SJSA1 (cell line): ENCODE results near the gene TMEM156. TPM values are rescaled to one million over a fixed set of nuclear protein-coding genes. Genes with fewer than 3 reads are reported as not detected.
A peak's percentile ranks its signal among the peaks of the same experiment; 100 is the strongest.

Experiments used
- DNase-seq, 2 experiments: peaks; one replicate each; pipeline ENCODE4 v3.0.0-alpha.2; 2015 to 2020; ENCODE audit warnings: low spot score in 2 of 2, low read depth in 1 of 2
- H3K27ac ChIP-seq: fragments of 250-450 bp; sonication (Bioruptor Pico); 2 replicates; pipeline ENCODE4 v1.5.1; 2020; ENCODE audit warnings: mild to moderate bottlenecking, moderate library complexity
- H3K27me3 ChIP-seq: fragments of 250-450 bp; sonication (Bioruptor Pico); replicated peaks from 2 replicates; pipeline ENCODE4 v1.5.1; 2020; ENCODE audit warnings: mild to moderate bottlenecking, moderate library complexity
- H3K36me3 ChIP-seq: fragments of 250-450 bp; sonication (Bioruptor Pico); 2 replicates; pipeline ENCODE4 v1.5.1; 2020; ENCODE audit warnings: mild to moderate bottlenecking
- H3K4me1 ChIP-seq: fragments of 250-450 bp; sonication (Bioruptor Pico); replicated peaks from 2 replicates; pipeline ENCODE4 v1.6.1; 2021; ENCODE audit warnings: mild to moderate bottlenecking
- H3K4me3 ChIP-seq: fragments of 250-450 bp; sonication (Bioruptor Pico); 2 replicates; pipeline ENCODE4 v1.5.1; 2020; ENCODE audit warnings: mild to moderate bottlenecking
- H3K9me3 ChIP-seq: fragments of 250-450 bp; sonication (Bioruptor Pico); replicated peaks from 2 replicates; pipeline ENCODE4 v1.5.1; 2020; ENCODE audit warnings: mild to moderate bottlenecking
- total RNA-seq: library from RNA; depleted of rRNA; stranded (reverse); fragments of >200 nt; shearing (Covaris generic); gene quantifications from 2 replicates; pipeline ENCODE4 v1.2.3, GENCODE V29; 2014; rRNA removed

The TMEM156 gene
- total RNA-seq = 7.9 and 18.6 TPM in 2 replicates

GRCh38 chr4:39032218-39033085 is at the start of gene TMEM156:
Gene TMEM156, minus strand, starts transcription at chr4:39032409. Its CDS starts 96 bp downstream, at chr4:39032313.
- Histone ChIP-seq H3K4me1 (peaks cover 38% of the 10 kb centered on the region), H3K27me3 (no peaks in the 10 kb centered on the region), H3K27ac (peak within 1 kb of the TSS; percentile 71), H3K36me3 (no peaks in the 10 kb centered on the region), H3K9me3 (no peaks in the 10 kb centered on the region), H3K4me3 (peak within 1 kb of the TSS; percentile 29)
- DNase-seq = peak in 1 of 2 experiments; percentile 69

- Histone ChIP-seq H3K27me3 (no peaks in the 10 kb centered on the region), H3K9me3 (no peaks in the 10 kb centered on the region), H3K4me1 (no peaks in the 10 kb centered on the region), H3K36me3 (peaks cover 21% of the 10 kb centered on the region), H3K27ac (no peak overlapping the region), H3K4me3 (no peak overlapping the region)
- no peak for DNase-seq
Measured at GRCh38 chr4:39078829-39079228, 46.6 kb upstream of the TMEM156 start.

- Histone ChIP-seq H3K4me3 (no peak overlapping the region), H3K36me3 (no peaks in the 10 kb centered on the region), H3K9me3 (no peaks in the 10 kb centered on the region), H3K4me1 (no peaks in the 10 kb centered on the region), H3K27me3 (no peaks in the 10 kb centered on the region), H3K27ac (no peak overlapping the region)
- DNase-seq = no peak
Measured at GRCh38 chr4:39068907-39069306, 36.7 kb upstream of the TMEM156 start.

GRCh38 chr4:39067451-39067850 is 35.2 kb upstream of the TMEM156 start:
- DNase-seq = no peak
- Histone ChIP-seq H3K36me3 (no peaks in the 10 kb centered on the region), H3K9me3 (no peaks in the 10 kb centered on the region), H3K4me1 (no peaks in the 10 kb centered on the region), H3K4me3 (no peak overlapping the region), H3K27me3 (no peaks in the 10 kb centered on the region), H3K27ac (no peak overlapping the region)

GRCh38 chr4:39067031-39067430 is 34.8 kb upstream of the TMEM156 start:
- no peak for DNase-seq
- Histone ChIP-seq H3K27ac (no peak overlapping the region), H3K9me3 (no peaks in the 10 kb centered on the region), H3K4me3 (no peak overlapping the region), H3K36me3 (no peaks in the 10 kb centered on the region), H3K27me3 (no peaks in the 10 kb centered on the region), H3K4me1 (no peaks in the 10 kb centered on the region)

GRCh38 chr4:39066371-39066770 is 34.2 kb upstream of the TMEM156 start:
- no peak for DNase-seq
- H3K27ac ChIP-seq = no peak overlapping the region
- no peaks in the 10 kb centered on the region for H3K9me3 ChIP-seq
- no peak overlapping the region for H3K4me3 ChIP-seq
- no peaks in the 10 kb centered on the region for H3K27me3 ChIP-seq
- no peaks in the 10 kb centered on the region for H3K4me1 ChIP-seq
- H3K36me3 ChIP-seq = no peaks in the 10 kb centered on the region

GRCh38 chr4:39063430-39063829 is 31.2 kb upstream of the TMEM156 start:
- H3K27me3 ChIP-seq = no peaks in the 10 kb centered on the region
- H3K36me3 ChIP-seq = no peaks in the 10 kb centered on the region
- no peak for DNase-seq
- H3K27ac ChIP-seq = no peak overlapping the region
- H3K4me3 ChIP-seq = no peak overlapping the region
- no peaks in the 10 kb centered on the region for H3K9me3 ChIP-seq
- H3K4me1 ChIP-seq = no peaks in the 10 kb centered on the region

GRCh38 chr4:39062770-39063097 is 30.5 kb upstream of the TMEM156 start:
- Histone ChIP-seq H3K36me3 (no peaks in the 10 kb centered on the region), H3K27ac (no peak overlapping the region), H3K27me3 (no peaks in the 10 kb centered on the region), H3K4me1 (no peaks in the 10 kb centered on the region), H3K4me3 (no peak overlapping the region), H3K9me3 (no peaks in the 10 kb centered on the region)
- DNase-seq = no peak

- no peak within 1 kb of the TSS for H3K4me3 ChIP-seq
- H3K27me3 ChIP-seq = no peaks in the 10 kb centered on the region
- H3K36me3 ChIP-seq = no peaks in the 10 kb centered on the region
- no peaks in the 10 kb centered on the region for H3K4me1 ChIP-seq
- H3K27ac ChIP-seq = no peak within 1 kb of the TSS
- no peaks in the 10 kb centered on the region for H3K9me3 ChIP-seq
- DNase-seq = no peak
Measured at GRCh38 chr4:39062094-39062769, 30.0 kb upstream of the TMEM156 start, which contains the start of gene KLHL5. Gene KLHL5, plus strand, starts transcription at chr4:39062232. Its CDS starts 421 bp downstream, at chr4:39062653.

GRCh38 chr4:39061457-39061856 is 29.2 kb upstream of the TMEM156 start:
- H3K4me3 ChIP-seq = no peak overlapping the region
- no peaks in the 10 kb centered on the region for H3K36me3 ChIP-seq
- H3K4me1 ChIP-seq = no peaks in the 10 kb centered on the region
- no peak for DNase-seq
- H3K27me3 ChIP-seq = no peaks in the 10 kb centered on the region
- no peak overlapping the region for H3K27ac ChIP-seq
- no peaks in the 10 kb centered on the region for H3K9me3 ChIP-seq

GRCh38 chr4:39056023-39056422 is 23.8 kb upstream of the TMEM156 start:
- no peaks in the 10 kb centered on the region for H3K9me3 ChIP-seq
- no peak overlapping the region for H3K4me3 ChIP-seq
- no peak overlapping the region for H3K27ac ChIP-seq
- no peak for DNase-seq
- H3K4me1 ChIP-seq = no peaks in the 10 kb centered on the region
- H3K36me3 ChIP-seq = no peaks in the 10 kb centered on the region
- H3K27me3 ChIP-seq = no peaks in the 10 kb centered on the region

- no peak overlapping the region for H3K27ac ChIP-seq
- no peak overlapping the region for H3K4me3 ChIP-seq
- no peaks in the 10 kb centered on the region for H3K36me3 ChIP-seq
- H3K9me3 ChIP-seq = no peaks in the 10 kb centered on the region
- H3K4me1 ChIP-seq = no peaks in the 10 kb centered on the region
- no peak for DNase-seq
- no peaks in the 10 kb centered on the region for H3K27me3 ChIP-seq
Measured at GRCh38 chr4:39054497-39054896, 22.3 kb upstream of the TMEM156 start.

- no peaks in the 10 kb centered on the region for H3K9me3 ChIP-seq
- no peaks in the 10 kb centered on the region for H3K4me1 ChIP-seq
- no peak for DNase-seq
- H3K36me3 ChIP-seq = peaks cover 1% of the 10 kb centered on the region; the same call in 1 of the 2 replicates
- no peak overlapping the region for H3K27ac ChIP-seq
- no peaks in the 10 kb centered on the region for H3K27me3 ChIP-seq
- H3K4me3 ChIP-seq = no peak overlapping the region
Measured at GRCh38 chr4:39053983-39054382, 21.8 kb upstream of the TMEM156 start.

GRCh38 chr4:39051492-39051891 is 19.3 kb upstream of the TMEM156 start:
- DNase-seq = no peak
- Histone ChIP-seq H3K9me3 (no peaks in the 10 kb centered on the region), H3K27ac (no peak overlapping the region), H3K4me1 (peaks cover 18% of the 10 kb centered on the region), H3K4me3 (no peak overlapping the region), H3K27me3 (no peaks in the 10 kb centered on the region), H3K36me3 (peaks cover 11% of the 10 kb centered on the region)
